Loucy (cell line): ENCODE data around the gene PRAMEF27.
"Not testable (repeated sequence)": the region's sequence is repeated elsewhere in the genome, so short reads cannot be mapped to it uniquely, and the experiment has no call there.

Source experiments
- EZH2phosphoT487 ChIP-seq: fragments of 200-600 bp; IDR thresholded peaks from 2 replicates; pipeline ENCODE4 v1.6.1; 2018; ENCODE audit warnings: antibody characterized with exemption, mild to moderate bottlenecking, moderate library complexity, borderline replicate concordance
- TF ChIP-seq, protein P1 (sequence below): fragments of 200-600 bp; sonication (generic); conservative IDR thresholded peaks from 2 replicates; pipeline ENCODE4 v1.5.1; 2014; ENCODE audit warnings: mild to moderate bottlenecking, antibody characterized with exemption, low read length

DNA sequence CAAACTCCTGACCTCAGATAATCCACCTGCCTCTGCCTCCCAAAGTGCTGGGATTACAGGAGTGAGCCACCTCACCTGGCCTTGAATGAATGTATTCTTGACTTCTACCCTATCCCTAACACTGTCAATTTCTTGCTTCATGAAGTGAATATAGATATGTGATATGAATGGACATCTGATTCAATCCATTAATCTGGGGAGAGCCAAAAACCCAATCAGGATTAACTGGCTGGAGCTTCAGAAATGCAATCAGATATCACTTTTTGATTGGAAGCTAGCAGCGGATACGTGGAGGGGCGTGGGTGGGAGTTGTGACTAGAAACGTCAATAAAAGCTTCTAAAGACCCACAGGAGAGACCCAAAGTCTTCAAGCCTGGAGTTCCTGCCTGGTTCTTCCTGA is 14.1 kb upstream of the PRAMEF27 start, which contains the start of gene PRAMEF25:
- TF ChIP-seq, protein P1, sequence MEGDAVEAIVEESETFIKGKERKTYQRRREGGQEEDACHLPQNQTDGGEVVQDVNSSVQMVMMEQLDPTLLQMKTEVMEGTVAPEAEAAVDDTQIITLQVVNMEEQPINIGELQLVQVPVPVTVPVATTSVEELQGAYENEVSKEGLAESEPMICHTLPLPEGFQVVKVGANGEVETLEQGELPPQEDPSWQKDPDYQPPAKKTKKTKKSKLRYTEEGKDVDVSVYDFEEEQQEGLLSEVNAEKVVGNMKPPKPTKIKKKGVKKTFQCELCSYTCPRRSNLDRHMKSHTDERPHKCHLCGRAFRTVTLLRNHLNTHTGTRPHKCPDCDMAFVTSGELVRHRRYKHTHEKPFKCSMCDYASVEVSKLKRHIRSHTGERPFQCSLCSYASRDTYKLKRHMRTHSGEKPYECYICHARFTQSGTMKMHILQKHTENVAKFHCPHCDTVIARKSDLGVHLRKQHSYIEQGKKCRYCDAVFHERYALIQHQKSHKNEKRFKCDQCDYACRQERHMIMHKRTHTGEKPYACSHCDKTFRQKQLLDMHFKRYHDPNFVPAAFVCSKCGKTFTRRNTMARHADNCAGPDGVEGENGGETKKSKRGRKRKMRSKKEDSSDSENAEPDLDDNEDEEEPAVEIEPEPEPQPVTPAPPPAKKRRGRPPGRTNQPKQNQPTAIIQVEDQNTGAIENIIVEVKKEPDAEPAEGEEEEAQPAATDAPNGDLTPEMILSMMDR = not testable (repeated sequence)
- not testable (repeated sequence) for TF ChIP-seq EZH2phosphoT487
